CD4-positive, alpha-beta T cell (primary cell): ENCODE results near the gene DR1. TPM values are rescaled to one million over a fixed set of nuclear protein-coding genes. Genes with fewer than 3 reads are reported as not detected.

Experiments
- ATAC-seq: fragments of 200-7000 bp; cut with Tn5 transposase; one replicate; pipeline ENCODE4 v1.10.0; 2022; ENCODE audit warnings: mild to moderate bottlenecking; ENCODE audit not compliant: poor library complexity
- CTCF ChIA-PET: fragments of 350-600 bp; sonication (Branson Sonifier 250); formaldehyde crosslinking; loops from one replicate; lab custom pipeline; 2021; ENCODE audit warnings: antibody characterized with exemption, inconsistent platforms; lab: Charles Lee
- POLR2A ChIA-PET: fragments of 350-600 bp; sonication (Branson Sonifier 250); formaldehyde crosslinking; loops from one replicate; lab custom pipeline; 2021; ENCODE audit warnings: antibody characterized with exemption, inconsistent platforms; lab: Charles Lee
- DNase-seq, 14 experiments: peaks; one replicate each; pipeline ENCODE4 v3.0.0-alpha.2; 2013 to 2020; ENCODE audit warnings: mixed read lengths in 2 of 14
- H3K27ac ChIP-seq, 2 donors: one replicate each; pipeline versions ENCODE4 v1.5.1 to v1.7.0; 2013; ENCODE audit warnings: low read length in 2 of 2, low read depth in 1 of 2, mild to moderate bottlenecking in 1 of 2
- H3K27me3 ChIP-seq, 2 experiments: 1 replicate in 1 of 2; 2 replicates in 1 of 2; pipeline versions ENCODE4 v1.6.1 to v1.7.0; 2013; ENCODE audit warnings: low read length in 2 of 2, control low read depth in 1 of 2, mild to moderate bottlenecking in 1 of 2, moderate library complexity in 1 of 2; ENCODE audit not compliant: insufficient read depth in 2 of 2, control insufficient read depth in 1 of 2
- H3K36me3 ChIP-seq: one replicate; pipeline ENCODE4 v1.6.1; 2013; ENCODE audit warnings: low read length, control low read depth; ENCODE audit not compliant: insufficient read depth
- H3K4me1 ChIP-seq: one replicate; pipeline ENCODE4 v1.6.1; 2013; ENCODE audit warnings: low read length, control low read depth; ENCODE audit not compliant: insufficient read depth
- H3K4me3 ChIP-seq: one replicate; pipeline ENCODE4 v1.5.1; 2013; ENCODE audit warnings: mild to moderate bottlenecking, low read length, moderate library complexity
- H3K9me3 ChIP-seq, 2 experiments: 1 replicate in 1 of 2; 2 replicates in 1 of 2; pipeline versions ENCODE4 v1.6.1 to v1.7.0; 2013; ENCODE audit warnings: low read length in 2 of 2, mild to moderate bottlenecking in 2 of 2, control low read depth in 1 of 2, moderate library complexity in 1 of 2; ENCODE audit not compliant: control insufficient read depth in 1 of 2, insufficient read depth in 1 of 2
- H3K27ac Mint-ChIP-seq: one replicate; pipeline ENCODE4 v1.8.0; 2020; ENCODE audit warnings: mixed read lengths
- H3K27me3 Mint-ChIP-seq: one replicate; pipeline ENCODE4 v1.8.0; 2021; ENCODE audit warnings: mixed read lengths
- H3K36me3 Mint-ChIP-seq: one replicate; pipeline ENCODE4 v1.8.0; 2021; ENCODE audit warnings: low read depth, mixed read lengths
- H3K4me1 Mint-ChIP-seq: one replicate; pipeline ENCODE4 v1.8.0; 2021; ENCODE audit warnings: low read depth, mixed read lengths
- H3K4me3 Mint-ChIP-seq: one replicate; pipeline ENCODE4 v1.8.0; 2020; ENCODE audit warnings: mild to moderate bottlenecking, mixed read lengths
- H3K9me3 Mint-ChIP-seq: one replicate; pipeline ENCODE4 v1.8.0; 2020; ENCODE audit warnings: mixed read lengths
- intact Hi-C, 2 experiments: fragments of 100-400 bp; cut with DNase I in 1 of 2; cut with micrococcal nuclease in 1 of 2; formaldehyde crosslinking; loops; one replicate each; pipeline versions ENCODE4 v1.15.1 to v1.9.0; 2023 to 2025; cut with DNase I, micrococcal nuclease
- total RNA-seq, 174 experiments: library from RNA in 2 of 174; stranded (reverse) in 2 of 174; gene quantifications; one replicate each; pipeline ENCODE4 v1.2.3 and lab custom pipeline; 2021 to 2026
- TF ChIP-seq, protein P1 (sequence below): fragments of 200-600 bp; IDR thresholded peaks from one replicate; pipeline ENCODE4 v1.8.0; 2022; ENCODE audit warnings: antibody characterized with exemption, mild to moderate bottlenecking

DR1 gene
- total RNA-seq, 2 experiments from 2014 or later, result 51.4 to 54.4 TPM

GRCh38 chr1:93365813-93366212 lies 20.1 kb downstream of the DR1 start:
- H3K36me3 Mint-ChIP-seq, result peaks cover 87% of the 10 kb centered on the region
- no peak overlapping the region for H3K4me3 Mint-ChIP-seq

DNA sequence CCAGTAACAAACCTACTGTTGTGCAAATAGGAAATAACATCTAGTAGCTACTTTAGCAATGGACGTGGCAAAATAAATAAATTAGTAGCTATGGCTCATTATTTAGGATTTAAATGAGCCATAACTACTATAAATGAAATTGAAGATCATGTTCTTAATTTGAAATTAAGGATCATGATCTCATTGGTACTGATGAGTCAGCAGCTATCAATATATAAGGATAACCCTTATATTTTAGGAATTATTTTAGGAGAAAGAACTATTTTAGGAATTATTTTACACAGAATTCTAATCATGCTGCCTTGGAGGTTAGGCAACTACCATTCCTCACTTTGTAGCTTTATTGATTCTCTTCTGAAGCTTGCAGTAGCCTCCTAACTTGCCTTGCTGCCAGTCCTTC lies 24.0 kb downstream of the DR1 start:
- H3K9me3 Mint-ChIP-seq, result no peaks in the 10 kb centered on the region
- no peaks in the 10 kb centered on the region for H3K27me3 Mint-ChIP-seq
- H3K27me3 ChIP-seq, result no peaks in the 10 kb centered on the region
- H3K27ac Mint-ChIP-seq, result no peak overlapping the region
- ATAC-seq, result no peak
- peaks cover 19% of the 10 kb centered on the region for H3K36me3 ChIP-seq
- H3K36me3 Mint-ChIP-seq, result peaks cover 76% of the 10 kb centered on the region
- H3K4me3 Mint-ChIP-seq, result no peak overlapping the region
- DNase-seq, result no peak
- no peak overlapping the region for H3K4me3 ChIP-seq
- H3K9me3 ChIP-seq, result peaks cover 4 to 5% of the 10 kb centered on the region in 2 experiments
- ChIA-PET POLR2A (interaction anchor here (1.7 kb wide), 1 partner anchor 24 kb away, joined by 6 read pairs; the partner anchor contains the start of gene DR1), CTCF (no interaction called here)
- intact Hi-C loops, result no loop called here
- no peaks in the 10 kb centered on the region for H3K4me1 ChIP-seq
- H3K4me1 Mint-ChIP-seq, result no peaks in the 10 kb centered on the region
- TF ChIP-seq, protein P1, sequence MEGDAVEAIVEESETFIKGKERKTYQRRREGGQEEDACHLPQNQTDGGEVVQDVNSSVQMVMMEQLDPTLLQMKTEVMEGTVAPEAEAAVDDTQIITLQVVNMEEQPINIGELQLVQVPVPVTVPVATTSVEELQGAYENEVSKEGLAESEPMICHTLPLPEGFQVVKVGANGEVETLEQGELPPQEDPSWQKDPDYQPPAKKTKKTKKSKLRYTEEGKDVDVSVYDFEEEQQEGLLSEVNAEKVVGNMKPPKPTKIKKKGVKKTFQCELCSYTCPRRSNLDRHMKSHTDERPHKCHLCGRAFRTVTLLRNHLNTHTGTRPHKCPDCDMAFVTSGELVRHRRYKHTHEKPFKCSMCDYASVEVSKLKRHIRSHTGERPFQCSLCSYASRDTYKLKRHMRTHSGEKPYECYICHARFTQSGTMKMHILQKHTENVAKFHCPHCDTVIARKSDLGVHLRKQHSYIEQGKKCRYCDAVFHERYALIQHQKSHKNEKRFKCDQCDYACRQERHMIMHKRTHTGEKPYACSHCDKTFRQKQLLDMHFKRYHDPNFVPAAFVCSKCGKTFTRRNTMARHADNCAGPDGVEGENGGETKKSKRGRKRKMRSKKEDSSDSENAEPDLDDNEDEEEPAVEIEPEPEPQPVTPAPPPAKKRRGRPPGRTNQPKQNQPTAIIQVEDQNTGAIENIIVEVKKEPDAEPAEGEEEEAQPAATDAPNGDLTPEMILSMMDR, result no peak
- no peak overlapping the region for H3K27ac ChIP-seq

More at GRCh38 chr1:93365813-93366212, 20.1 kb downstream of the DR1 start:
- H3K4me3 ChIP-seq, result no peak overlapping the region
- intact Hi-C loops, result no loop called here
- peaks cover 50% of the 10 kb centered on the region for H3K36me3 ChIP-seq
- POLR2A ChIA-PET, result no interaction called here
- no peak for DNase-seq
- Mint-ChIP-seq H3K9me3 (no peaks in the 10 kb centered on the region), H3K4me1 (peaks cover 26% of the 10 kb centered on the region), H3K27me3 (no peaks in the 10 kb centered on the region), H3K27ac (no peak overlapping the region)
- H3K9me3 ChIP-seq, result no peaks in the 10 kb centered on the region
- TF ChIP-seq, protein P1, result no peak
- no peaks in the 10 kb centered on the region for H3K4me1 ChIP-seq
- H3K27me3 ChIP-seq, result no peaks in the 10 kb centered on the region
- CTCF ChIA-PET, result no interaction called here
- no peak for ATAC-seq
- H3K27ac ChIP-seq, result no peak overlapping the region

DNA sequence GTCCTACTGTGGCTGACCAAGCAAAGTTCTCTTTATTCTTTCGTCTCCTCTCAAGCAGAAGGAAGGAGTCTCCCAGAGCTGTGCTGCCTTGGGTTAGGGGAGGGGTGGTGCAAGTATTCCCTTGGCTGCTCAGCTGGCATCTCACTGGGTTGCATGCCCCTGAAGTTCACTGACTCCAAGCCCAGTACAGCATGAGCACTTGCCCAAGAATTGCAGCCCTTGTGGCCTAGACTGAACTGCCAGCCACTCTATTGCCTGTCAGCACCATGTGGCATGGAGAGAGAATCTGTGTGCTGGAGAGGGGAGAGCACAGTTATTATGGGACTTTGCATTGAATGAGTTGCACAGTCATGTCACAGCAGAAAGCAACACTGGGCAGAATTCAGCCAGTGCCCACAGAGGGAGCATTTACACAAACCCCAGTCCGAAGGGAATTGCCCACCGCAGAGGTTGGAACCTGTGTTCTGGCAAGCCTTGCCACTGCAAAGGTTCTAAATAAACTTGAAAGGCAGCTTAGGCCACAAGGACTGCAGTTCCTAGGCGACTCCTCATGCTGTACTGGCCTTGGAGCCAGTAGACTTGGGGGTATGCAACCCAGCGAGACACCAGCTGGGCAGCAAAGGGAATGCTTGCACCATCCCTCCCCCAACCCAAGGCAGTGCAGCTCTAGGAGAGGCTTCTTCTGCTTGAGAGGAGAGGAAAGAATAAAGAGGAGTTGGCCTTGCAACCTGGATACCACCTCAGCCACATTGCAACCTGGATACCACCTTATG lies 28.8 kb downstream of the DR1 start:
- H3K27me3 ChIP-seq, result no peaks in the 10 kb centered on the region
- Mint-ChIP-seq H3K4me1 (no peaks in the 10 kb centered on the region), H3K36me3 (peaks cover 45% of the 10 kb centered on the region), H3K27ac (no peak overlapping the region), H3K9me3 (peaks cover 18% of the 10 kb centered on the region), H3K27me3 (no peaks in the 10 kb centered on the region), H3K4me3 (no peak overlapping the region)
- peaks cover 2% of the 10 kb centered on the region for H3K36me3 ChIP-seq
- H3K9me3 ChIP-seq, result peaks cover 16 to 25% of the 10 kb centered on the region in 2 experiments
- intact Hi-C loops, result no loop called here
- CTCF ChIA-PET, result no interaction called here
- TF ChIP-seq, protein P1, result no peak
- no peak for DNase-seq
- POLR2A ChIA-PET, result no interaction called here
- no peak for ATAC-seq
- no peak overlapping the region for H3K4me3 ChIP-seq
- H3K27ac ChIP-seq, result no peak overlapping the region
- H3K4me1 ChIP-seq, result no peaks in the 10 kb centered on the region
